Nephron progenitor cell (in vitro differentiated cells): ENCODE results near the gene PTK7.
"Not testable (repeated sequence)": the region's sequence is repeated elsewhere in the genome, so short reads cannot be mapped to it uniquely, and the experiment has no call there.

Experiments used
- DNase-seq: peaks from one replicate; pipeline ENCODE4 v3.0.0; 2021
- H3K27ac Mint-ChIP-seq: 2 replicates; pipeline ENCODE4 v1.8.0; 2021; ENCODE audit warnings: mild to moderate bottlenecking, moderate library complexity, mixed read lengths
- H3K27me3 Mint-ChIP-seq: 2 replicates; pipeline ENCODE4 v1.8.0; 2021; ENCODE audit warnings: mild to moderate bottlenecking, low read depth, mixed read lengths; ENCODE audit not compliant: poor library complexity
- H3K36me3 Mint-ChIP-seq: 2 replicates; pipeline ENCODE4 v1.8.0; 2021; ENCODE audit warnings: low read depth, mixed read lengths
- H3K4me1 Mint-ChIP-seq: 2 replicates; pipeline ENCODE4 v1.8.0; 2021; ENCODE audit warnings: mixed read lengths
- H3K4me3 Mint-ChIP-seq: 2 replicates; pipeline ENCODE4 v1.8.0; 2021; ENCODE audit warnings: mild to moderate bottlenecking, moderate library complexity, mixed read lengths
- H3K9me3 Mint-ChIP-seq: 2 replicates; pipeline ENCODE4 v1.8.0; 2021; ENCODE audit warnings: mild to moderate bottlenecking, moderate library complexity, mixed read lengths
- TF ChIP-seq, protein P1 (sequence below): fragments of 200-600 bp; sonication (generic); IDR thresholded peaks from 2 replicates; pipeline ENCODE4 v1.5.0; 2021; ENCODE audit warnings: antibody characterized with exemption

PTK7 gene

DNA sequence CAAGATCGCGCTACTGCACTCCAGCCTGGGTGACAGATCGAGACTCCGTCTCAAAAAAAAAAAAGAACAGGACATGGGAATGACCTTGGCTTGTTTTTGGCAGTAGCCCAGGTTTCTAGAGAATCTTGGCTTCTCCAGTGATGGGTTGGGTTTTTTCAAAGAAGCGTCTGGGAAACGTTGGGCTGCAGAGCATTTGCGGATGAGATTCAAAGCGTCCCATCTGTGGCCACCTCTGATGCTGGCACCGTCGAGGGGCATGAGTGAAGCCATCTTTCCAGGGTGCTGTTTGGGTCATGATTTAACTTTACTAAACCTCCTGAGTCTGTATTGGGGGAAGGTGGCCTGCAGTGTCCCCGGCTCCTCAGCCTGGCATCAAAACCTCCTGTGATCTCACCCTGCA, 51.8 kb downstream of the PTK7 start:
- Mint-ChIP-seq H3K27me3 (peaks cover 4% of the 10 kb centered on the region), H3K36me3 (peaks cover 33% of the 10 kb centered on the region), H3K4me1 (peaks cover 38% of the 10 kb centered on the region), H3K4me3 (no peak overlapping the region), H3K9me3 (no peaks in the 10 kb centered on the region), H3K27ac (peak overlapping the region; percentile 83)
- DNase-seq: no peak
- TF ChIP-seq, protein P1, sequence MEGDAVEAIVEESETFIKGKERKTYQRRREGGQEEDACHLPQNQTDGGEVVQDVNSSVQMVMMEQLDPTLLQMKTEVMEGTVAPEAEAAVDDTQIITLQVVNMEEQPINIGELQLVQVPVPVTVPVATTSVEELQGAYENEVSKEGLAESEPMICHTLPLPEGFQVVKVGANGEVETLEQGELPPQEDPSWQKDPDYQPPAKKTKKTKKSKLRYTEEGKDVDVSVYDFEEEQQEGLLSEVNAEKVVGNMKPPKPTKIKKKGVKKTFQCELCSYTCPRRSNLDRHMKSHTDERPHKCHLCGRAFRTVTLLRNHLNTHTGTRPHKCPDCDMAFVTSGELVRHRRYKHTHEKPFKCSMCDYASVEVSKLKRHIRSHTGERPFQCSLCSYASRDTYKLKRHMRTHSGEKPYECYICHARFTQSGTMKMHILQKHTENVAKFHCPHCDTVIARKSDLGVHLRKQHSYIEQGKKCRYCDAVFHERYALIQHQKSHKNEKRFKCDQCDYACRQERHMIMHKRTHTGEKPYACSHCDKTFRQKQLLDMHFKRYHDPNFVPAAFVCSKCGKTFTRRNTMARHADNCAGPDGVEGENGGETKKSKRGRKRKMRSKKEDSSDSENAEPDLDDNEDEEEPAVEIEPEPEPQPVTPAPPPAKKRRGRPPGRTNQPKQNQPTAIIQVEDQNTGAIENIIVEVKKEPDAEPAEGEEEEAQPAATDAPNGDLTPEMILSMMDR: no peak

DNA sequence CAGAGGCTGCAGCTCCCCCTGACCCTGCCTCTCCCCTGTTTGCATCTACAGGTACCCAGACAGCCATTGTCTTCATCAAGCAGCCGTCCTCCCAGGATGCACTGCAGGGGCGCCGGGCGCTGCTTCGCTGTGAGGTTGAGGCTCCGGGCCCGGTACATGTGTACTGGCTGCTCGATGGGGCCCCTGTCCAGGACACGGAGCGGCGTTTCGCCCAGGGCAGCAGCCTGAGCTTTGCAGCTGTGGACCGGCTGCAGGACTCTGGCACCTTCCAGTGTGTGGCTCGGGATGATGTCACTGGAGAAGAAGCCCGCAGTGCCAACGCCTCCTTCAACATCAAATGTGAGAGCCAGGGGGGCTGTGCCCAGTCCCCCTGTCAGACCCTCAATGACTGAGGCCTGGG, 52.8 kb downstream of the PTK7 start:
- TF ChIP-seq, protein P1: no peak
- Mint-ChIP-seq H3K9me3 (no peaks in the 10 kb centered on the region), H3K4me1 (peaks cover 28% of the 10 kb centered on the region), H3K4me3 (no peak overlapping the region), H3K27ac (no peak overlapping the region), H3K27me3 (peaks cover 4% of the 10 kb centered on the region), H3K36me3 (peaks cover 41% of the 10 kb centered on the region)
- no peak for DNase-seq

DNA sequence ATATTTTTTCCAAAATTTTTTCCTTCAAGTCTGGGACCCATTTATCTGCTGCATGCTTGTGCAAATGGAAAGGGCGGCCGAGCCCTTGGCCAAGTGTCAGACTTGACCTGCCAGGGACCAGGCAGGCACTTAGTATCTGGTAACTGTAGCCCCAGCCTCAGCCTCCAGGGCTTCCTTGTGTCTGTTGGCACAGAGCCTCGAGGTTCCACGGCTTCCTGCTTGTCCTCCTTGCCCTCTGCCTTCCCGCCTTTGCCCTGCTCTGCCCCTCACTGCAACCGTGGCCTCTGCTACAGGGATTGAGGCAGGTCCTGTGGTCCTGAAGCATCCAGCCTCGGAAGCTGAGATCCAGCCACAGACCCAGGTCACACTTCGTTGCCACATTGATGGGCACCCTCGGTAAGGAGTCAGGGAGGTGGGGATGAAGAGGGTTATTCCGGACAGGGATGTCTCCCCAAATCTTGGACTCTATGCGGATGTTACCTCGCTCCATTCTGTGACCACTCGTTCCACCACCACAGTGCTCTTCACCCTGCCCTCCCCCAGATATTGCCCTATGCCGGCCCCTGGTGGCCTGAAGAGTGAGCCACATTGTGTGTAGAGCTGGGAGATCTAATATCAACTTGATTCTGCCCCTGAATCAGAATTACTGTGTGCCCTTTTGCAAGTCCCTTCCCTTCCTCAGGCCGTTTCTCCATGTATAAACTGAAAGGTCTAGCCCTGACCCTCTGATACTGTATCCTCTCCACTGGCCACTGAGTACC, 53.5 kb downstream of the PTK7 start:
- peak overlapping the region; percentile 89 for H3K27ac Mint-ChIP-seq
- H3K4me1 Mint-ChIP-seq: peaks cover 24% of the 10 kb centered on the region
- peaks cover 4% of the 10 kb centered on the region for H3K27me3 Mint-ChIP-seq
- peaks cover 41% of the 10 kb centered on the region for H3K36me3 Mint-ChIP-seq
- no peak overlapping the region for H3K4me3 Mint-ChIP-seq
- peak; percentile 35 for DNase-seq
- TF ChIP-seq, protein P1: peak; percentile 39
- no peaks in the 10 kb centered on the region for H3K9me3 Mint-ChIP-seq

DNA sequence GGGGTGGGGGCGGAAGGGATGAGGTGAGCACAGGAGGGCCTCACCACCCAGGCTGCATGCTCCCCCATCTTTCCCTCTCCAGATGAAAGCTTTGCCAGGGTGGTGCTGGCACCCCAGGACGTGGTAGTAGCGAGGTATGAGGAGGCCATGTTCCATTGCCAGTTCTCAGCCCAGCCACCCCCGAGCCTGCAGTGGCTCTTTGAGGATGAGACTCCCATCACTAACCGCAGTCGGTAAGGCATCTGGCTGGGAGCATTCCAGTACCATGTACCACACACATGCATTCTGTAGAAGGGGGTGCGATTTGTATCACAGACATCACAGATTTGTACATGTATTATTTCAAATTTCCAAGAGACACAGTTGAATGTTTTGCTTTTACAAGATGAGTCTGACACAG, 54.3 kb downstream of the PTK7 start:
- TF ChIP-seq, protein P1: no peak
- peak overlapping the region; percentile 89 for H3K27ac Mint-ChIP-seq
- DNase-seq: no peak
- H3K36me3 Mint-ChIP-seq: peaks cover 41% of the 10 kb centered on the region
- peaks cover 21% of the 10 kb centered on the region for H3K4me1 Mint-ChIP-seq
- no peaks in the 10 kb centered on the region for H3K9me3 Mint-ChIP-seq
- H3K27me3 Mint-ChIP-seq: peaks cover 4% of the 10 kb centered on the region
- H3K4me3 Mint-ChIP-seq: no peak overlapping the region

DNA sequence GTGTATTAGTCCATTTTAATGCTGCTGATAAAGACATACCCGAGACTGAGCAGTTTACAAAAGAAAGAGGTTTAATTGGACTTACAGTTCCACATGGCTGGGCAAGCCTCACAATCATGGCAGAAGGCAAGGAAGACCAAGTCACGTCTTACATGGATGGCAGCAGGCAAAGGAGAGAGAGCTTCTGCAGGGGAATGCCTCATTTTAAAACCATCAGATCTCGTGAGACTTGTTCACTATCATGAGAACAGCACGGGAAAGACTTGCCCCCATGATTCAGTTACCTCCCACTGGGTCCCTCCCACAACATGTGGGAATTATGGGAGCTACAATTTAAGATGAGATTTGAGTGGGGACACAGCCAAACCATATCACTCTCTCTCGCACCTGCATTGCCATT, 55.3 kb downstream of the PTK7 start:
- Mint-ChIP-seq H3K4me1 (peaks cover 11% of the 10 kb centered on the region), H3K36me3 (peaks cover 41% of the 10 kb centered on the region)
- not testable (repeated sequence) for H3K4me3 Mint-ChIP-seq, H3K27me3 Mint-ChIP-seq, H3K9me3 Mint-ChIP-seq, DNase-seq, H3K27ac Mint-ChIP-seq

DNA sequence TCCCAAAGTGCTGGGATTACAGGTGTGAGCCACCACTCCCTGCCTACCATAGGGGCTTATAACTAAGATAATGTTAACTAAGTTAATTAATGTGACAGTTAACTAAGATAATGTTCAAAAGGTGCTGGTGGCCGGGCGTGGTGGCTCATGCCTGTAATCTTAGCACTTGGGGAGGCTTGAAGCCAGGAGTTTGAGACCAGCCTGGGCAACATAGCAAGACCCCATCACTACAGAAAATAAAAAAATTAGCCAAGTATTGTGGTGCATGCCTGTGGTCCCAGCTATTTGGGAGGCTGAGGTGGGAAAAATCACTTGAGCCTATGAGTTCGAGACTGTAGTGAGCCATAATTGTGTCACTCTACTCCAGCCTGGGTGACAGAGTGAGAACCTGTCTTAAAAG, 62.2 kb downstream of the PTK7 start:
- no peak overlapping the region for H3K4me3 Mint-ChIP-seq

DNA sequence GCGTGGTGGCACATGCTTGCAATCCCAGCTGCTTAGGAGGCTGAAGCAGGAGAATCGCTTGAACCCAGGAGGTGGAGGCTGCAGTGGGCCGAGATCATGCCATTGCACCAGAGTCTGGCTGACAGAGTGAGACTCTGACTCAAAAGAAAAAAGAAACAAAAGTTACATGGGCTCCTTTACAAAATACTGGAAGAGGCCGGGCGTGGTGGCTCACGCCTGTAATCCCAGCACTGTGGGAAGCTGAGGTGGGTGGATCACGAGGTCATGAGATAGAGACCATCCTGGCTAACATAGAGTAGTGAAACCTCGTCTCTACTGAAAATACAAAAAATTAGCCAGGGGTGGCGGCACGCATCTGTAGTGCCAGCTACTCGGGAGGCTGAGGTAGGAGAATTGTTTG, 63.9 kb downstream of the PTK7 start:
- Mint-ChIP-seq H3K36me3 (peaks cover 15% of the 10 kb centered on the region), H3K27ac (peak overlapping the region; percentile 83)
- H3K4me3 Mint-ChIP-seq: not testable (repeated sequence)

More for the DNA sequence above, 62.2 kb downstream of the PTK7 start:
- Mint-ChIP-seq H3K27me3 (no peaks in the 10 kb centered on the region), H3K9me3 (no peaks in the 10 kb centered on the region), H3K27ac (no peak overlapping the region), H3K36me3 (peaks cover 20% of the 10 kb centered on the region), H3K4me1 (peaks cover 20% of the 10 kb centered on the region)
- DNase-seq: no peak
- TF ChIP-seq, protein P1: no peak

More for the DNA sequence above, 63.9 kb downstream of the PTK7 start:
- not testable (repeated sequence) for DNase-seq, H3K27me3 Mint-ChIP-seq, H3K9me3 Mint-ChIP-seq
- H3K4me1 Mint-ChIP-seq: peaks cover 28% of the 10 kb centered on the region
